NT2/D1 (cell line): ENCODE data around the gene DNAJC4.

Experiments
- SUZ12 ChIP-seq: IDR thresholded peaks from 2 replicates; pipeline ENCODE4 v1.6.1; 2011; ENCODE audit not compliant: insufficient read length, insufficient read depth; ENCODE audit errors: extremely low read depth
- YY1 ChIP-seq: IDR thresholded peaks from 2 replicates; pipeline ENCODE4 v1.6.1; 2011; ENCODE audit not compliant: insufficient read length, insufficient read depth

DNA sequence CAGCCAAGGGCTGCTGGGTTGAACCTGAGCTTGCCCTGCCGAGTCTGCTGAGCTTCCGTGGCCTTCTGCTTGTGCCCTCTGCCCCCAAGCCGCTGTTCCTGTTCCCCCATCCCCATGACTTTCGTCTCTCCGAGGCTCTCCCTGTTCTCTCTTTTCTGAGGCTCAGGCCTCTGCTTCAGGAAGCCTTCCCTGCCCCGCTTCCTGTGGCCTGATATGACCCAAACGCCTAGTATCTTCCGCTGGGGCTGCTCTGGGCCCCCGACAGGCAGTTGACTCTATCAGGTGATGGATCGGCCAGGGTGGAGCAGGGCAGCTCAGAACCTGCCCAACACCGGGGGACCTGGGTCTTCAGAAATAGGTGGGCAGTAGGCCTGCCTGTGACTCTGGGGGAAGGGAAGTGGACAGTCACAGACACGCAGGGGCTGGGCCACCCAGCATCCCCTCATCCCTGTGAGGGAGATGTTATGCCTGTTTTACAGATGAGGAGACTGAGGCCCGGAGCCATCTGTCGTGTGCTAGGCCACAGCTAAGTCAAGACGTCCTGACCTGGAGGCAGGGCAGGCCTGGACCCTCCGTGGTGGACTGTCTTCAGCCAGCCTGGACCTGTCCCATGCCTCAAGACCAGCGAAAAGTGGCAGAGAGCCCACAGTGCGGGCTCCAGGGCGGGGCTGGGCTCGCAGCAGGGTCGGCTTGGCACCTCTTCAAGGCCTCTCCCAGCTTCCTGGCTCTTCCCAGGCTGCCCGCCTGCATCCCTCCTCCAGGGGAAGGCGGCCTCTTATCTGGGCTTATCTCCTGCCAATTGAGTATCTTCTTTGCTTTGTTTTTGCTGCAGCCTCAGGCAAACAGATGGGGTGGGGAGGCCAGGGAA, 37.9 kb downstream of the DNAJC4 start:
- TF ChIP-seq SUZ12 (no peak), YY1 (no peak)
